ENCODE measurements around the gene COQ8B.
A peak's percentile ranks its signal among the peaks of the same experiment; 100 is the strongest.
"Not testable (repeated sequence)": the region's sequence is repeated elsewhere in the genome, so short reads cannot be mapped to it uniquely, and the experiment has no call there.

Gene COQ8B

GRCh38 chr19:40716482-40717324 lies at the start of gene COQ8B, which contains the start of gene ITPKC:
Gene COQ8B, minus strand, starts transcription at chr19:40716886. Its CDS starts 2,254 bp downstream, at chr19:40714632.
Gene ITPKC, plus strand, starts transcription at chr19:40717112. Its CDS starts 24 bp downstream, at chr19:40717136.
- peak; percentile 96 for DNase-seq (ENCODE audit: low read depth)
- TF ChIP-seq CTCF (IDR thresholded peaks at IDR 0.05; ENCODE audit: insufficient read depth, low read depth, low read length, missing control alignments) = peak; percentile 3

GRCh38 chr19:40766385-40766784 lies 49.7 kb upstream of the COQ8B start:
- DNase-seq (ENCODE audit: low read depth) = not testable (repeated sequence)

More at GRCh38 chr19:40716482-40717324, at the start of gene COQ8B, which contains the start of gene ITPKC:
- H3K4me3 ChIP-seq (ENCODE audit: low read depth, low read length) = peak within 1 kb of the TSS; percentile 85

GRCh38 chr19:40763963-40764362 lies 47.3 kb upstream of the COQ8B start:
- DNase-seq (ENCODE audit: low read depth) = no peak
- no peak for TF ChIP-seq CTCF (IDR thresholded peaks at IDR 0.05; ENCODE audit: insufficient read depth, low read depth, low read length, missing control alignments)
- H3K4me3 ChIP-seq (ENCODE audit: low read depth, low read length) = no peak overlapping the region

More at GRCh38 chr19:40766385-40766784, 49.7 kb upstream of the COQ8B start:
- H3K4me3 ChIP-seq (ENCODE audit: low read depth, low read length) = not testable (repeated sequence)

GRCh38 chr19:40763526-40763925 lies 46.8 kb upstream of the COQ8B start:
- DNase-seq (ENCODE audit: low read depth) = no peak
- TF ChIP-seq CTCF (IDR thresholded peaks at IDR 0.05; ENCODE audit: insufficient read depth, low read depth, low read length, missing control alignments) = no peak

GRCh38 chr19:40762754-40763470 lies 46.2 kb upstream of the COQ8B start:
- no peak for TF ChIP-seq CTCF (IDR thresholded peaks at IDR 0.05; ENCODE audit: insufficient read depth, low read depth, low read length, missing control alignments)
- H3K4me3 ChIP-seq (ENCODE audit: low read depth, low read length) = no peak overlapping the region
- no peak for DNase-seq (ENCODE audit: low read depth)

More at GRCh38 chr19:40763526-40763925, 46.8 kb upstream of the COQ8B start:
- no peak overlapping the region for H3K4me3 ChIP-seq (ENCODE audit: low read depth, low read length)

GRCh38 chr19:40759352-40759751 lies 42.7 kb upstream of the COQ8B start:
- TF ChIP-seq CTCF (IDR thresholded peaks at IDR 0.05; ENCODE audit: insufficient read depth, low read depth, low read length, missing control alignments) = no peak
- no peak for DNase-seq (ENCODE audit: low read depth)
- no peak overlapping the region for H3K4me3 ChIP-seq (ENCODE audit: low read depth, low read length)

GRCh38 chr19:40758491-40758890 lies 41.8 kb upstream of the COQ8B start:
- no peak for TF ChIP-seq CTCF (IDR thresholded peaks at IDR 0.05; ENCODE audit: insufficient read depth, low read depth, low read length, missing control alignments)
- no peak for DNase-seq (ENCODE audit: low read depth)
- no peak overlapping the region for H3K4me3 ChIP-seq (ENCODE audit: low read depth, low read length)

Measured in GM12865 (cell line).